IPS-20b (cell line): ENCODE data around the gene ATP13A3.
"Not testable (repeated sequence)": the region's sequence is repeated elsewhere in the genome, so short reads cannot be mapped to it uniquely, and the experiment has no call there.

Experiments used
- H3K27ac ChIP-seq: one replicate; pipeline ENCODE4 v1.5.1; 2013; ENCODE audit warnings: low read length
- H3K27me3 ChIP-seq: 2 replicates; pipeline ENCODE4 v1.6.1; 2013; ENCODE audit warnings: mild to moderate bottlenecking, low read length, inconsistent platforms; ENCODE audit not compliant: insufficient read depth
- H3K36me3 ChIP-seq: 2 replicates; pipeline ENCODE4 v1.6.1; 2013; ENCODE audit warnings: low read depth, mild to moderate bottlenecking, inconsistent platforms, low read length, moderate library complexity; ENCODE audit not compliant: insufficient read depth
- H3K4me1 ChIP-seq: 2 replicates; pipeline ENCODE4 v1.6.1; 2013; ENCODE audit warnings: mild to moderate bottlenecking, control low read depth, inconsistent platforms, low read length, moderate library complexity; ENCODE audit not compliant: insufficient read depth
- H3K4me3 ChIP-seq: 2 replicates; pipeline ENCODE4 v1.5.1; 2013; ENCODE audit warnings: mild to moderate bottlenecking, low read length, inconsistent platforms
- H3K9ac ChIP-seq: 2 replicates; pipeline ENCODE4 v1.6.1; 2013; ENCODE audit warnings: low read depth, mild to moderate bottlenecking, inconsistent platforms, low read length, moderate library complexity
- H3K9me3 ChIP-seq: 2 replicates; pipeline ENCODE4 v1.6.1; 2013; ENCODE audit warnings: mild to moderate bottlenecking, low read depth, low read length, inconsistent platforms; ENCODE audit not compliant: insufficient read depth

Gene ATP13A3

GRCh38 chr3:194486540-194487288 is at the start of gene ATP13A3:
TSS of gene ATP13A3 (minus strand) at chr3:194487002. CDS start at chr3:194462190, 24,812 bp downstream.
- Histone ChIP-seq H3K4me3 (peak within 1 kb of the TSS; percentile 84), H3K27ac (no peak within 1 kb of the TSS), H3K4me1 (peaks cover 5% of the 10 kb centered on the region), H3K27me3 (no peaks in the 10 kb centered on the region), H3K36me3 (peaks cover 10% of the 10 kb centered on the region), H3K9me3 (no peaks in the 10 kb centered on the region), H3K9ac (peak within 1 kb of the TSS; percentile 84)

DNA sequence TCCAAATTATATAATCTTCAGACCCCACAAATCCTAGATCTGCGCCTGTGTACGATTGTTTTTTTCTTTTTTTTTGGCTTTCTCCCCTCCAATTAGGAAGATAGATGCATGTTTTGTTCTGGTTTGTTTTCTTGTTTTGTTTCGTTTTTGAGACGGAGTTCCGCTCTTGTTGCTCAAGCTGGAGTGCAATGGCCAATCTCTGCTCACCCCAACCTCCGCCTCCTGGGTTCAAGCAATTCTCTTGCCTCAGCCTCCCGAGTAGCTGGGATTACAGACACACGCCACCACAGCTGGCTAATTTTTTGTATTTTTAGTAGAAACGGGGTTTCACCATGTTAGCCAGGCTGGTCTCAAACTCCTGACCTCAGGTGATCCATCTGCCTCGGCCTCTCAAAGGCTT is 48.4 kb upstream of the ATP13A3 start:
- not testable (repeated sequence) for H3K27ac ChIP-seq, H3K4me1 ChIP-seq, H3K9ac ChIP-seq, H3K36me3 ChIP-seq, H3K4me3 ChIP-seq, H3K27me3 ChIP-seq
- peaks cover 10% of the 10 kb centered on the region; the same call in 1 of the 2 replicates for H3K9me3 ChIP-seq

GRCh38 chr3:194534243-194534642 is 47.4 kb upstream of the ATP13A3 start:
- H3K36me3 ChIP-seq, result no peaks in the 10 kb centered on the region
- no peak overlapping the region for H3K27ac ChIP-seq
- no peak overlapping the region for H3K9ac ChIP-seq
- H3K4me1 ChIP-seq, result no peaks in the 10 kb centered on the region
- H3K27me3 ChIP-seq, result no peaks in the 10 kb centered on the region
- H3K9me3 ChIP-seq, result peaks cover 10% of the 10 kb centered on the region; the same call in 1 of the 2 replicates
- no peak overlapping the region for H3K4me3 ChIP-seq

DNA sequence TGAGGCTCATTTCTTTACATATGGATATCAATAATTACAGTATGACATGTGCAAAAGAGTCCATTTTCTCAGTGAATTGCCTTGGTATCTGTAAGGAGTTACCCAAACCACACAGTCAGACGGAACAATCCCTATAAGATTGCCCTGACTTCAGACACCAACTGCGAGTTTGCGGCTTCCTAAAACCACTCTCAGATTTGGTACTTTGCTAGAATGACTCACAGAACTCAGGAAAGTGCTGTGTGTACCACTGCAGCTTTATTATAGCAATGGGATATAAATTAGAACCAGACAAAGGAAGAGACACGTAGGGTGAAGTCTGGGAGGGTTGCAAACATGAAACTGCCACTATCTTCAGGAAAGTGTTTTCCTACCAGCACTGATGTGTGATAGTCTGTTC is 45.8 kb upstream of the ATP13A3 start:
- Histone ChIP-seq H3K9ac (no peak overlapping the region), H3K27me3 (no peaks in the 10 kb centered on the region), H3K4me3 (no peak overlapping the region), H3K36me3 (no peaks in the 10 kb centered on the region), H3K4me1 (no peaks in the 10 kb centered on the region), H3K27ac (no peak overlapping the region), H3K9me3 (peaks cover 10% of the 10 kb centered on the region; the same call in 1 of the 2 replicates)

GRCh38 chr3:194527726-194528125 is 40.9 kb upstream of the ATP13A3 start:
- Histone ChIP-seq H3K27ac (no peak overlapping the region), H3K9me3 (no peaks in the 10 kb centered on the region), H3K36me3 (no peaks in the 10 kb centered on the region), H3K4me3 (no peak overlapping the region), H3K27me3 (no peaks in the 10 kb centered on the region), H3K9ac (no peak overlapping the region), H3K4me1 (no peaks in the 10 kb centered on the region)

GRCh38 chr3:194526164-194526563 is 39.4 kb upstream of the ATP13A3 start:
- Histone ChIP-seq H3K4me1 (no peaks in the 10 kb centered on the region), H3K27ac (no peak overlapping the region), H3K36me3 (no peaks in the 10 kb centered on the region), H3K4me3 (no peak overlapping the region), H3K27me3 (no peaks in the 10 kb centered on the region), H3K9me3 (no peaks in the 10 kb centered on the region), H3K9ac (no peak overlapping the region)

DNA sequence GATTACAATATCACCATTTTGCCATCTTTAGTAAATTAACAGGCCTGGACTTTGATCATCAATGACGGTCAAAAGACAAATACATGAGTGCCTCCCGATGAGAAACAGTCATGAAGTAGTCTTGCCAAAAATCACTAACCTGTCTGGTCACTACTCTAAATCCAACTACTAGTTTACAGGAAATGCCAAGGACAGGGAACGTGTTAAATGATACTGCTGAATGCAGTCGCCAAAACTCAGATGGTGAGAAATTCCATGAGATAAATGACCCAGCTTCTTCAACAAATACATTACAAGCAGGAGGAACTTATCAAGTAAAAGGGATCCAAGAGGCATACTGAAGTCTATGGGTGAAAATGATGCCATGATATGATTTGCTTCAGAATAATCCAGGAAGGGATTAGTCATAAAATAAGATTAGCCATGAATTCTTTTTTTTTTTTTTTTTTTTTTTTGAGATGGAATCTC is 35.8 kb upstream of the ATP13A3 start:
- H3K4me3 ChIP-seq, result no peak overlapping the region
- no peaks in the 10 kb centered on the region for H3K4me1 ChIP-seq
- no peak overlapping the region for H3K9ac ChIP-seq
- no peaks in the 10 kb centered on the region for H3K27me3 ChIP-seq
- no peaks in the 10 kb centered on the region for H3K36me3 ChIP-seq
- no peak overlapping the region for H3K27ac ChIP-seq
- no peaks in the 10 kb centered on the region for H3K9me3 ChIP-seq

- no peak overlapping the region for H3K9ac ChIP-seq
- H3K27ac ChIP-seq, result no peak overlapping the region
- H3K27me3 ChIP-seq, result no peaks in the 10 kb centered on the region
- H3K9me3 ChIP-seq, result no peaks in the 10 kb centered on the region
- H3K4me1 ChIP-seq, result no peaks in the 10 kb centered on the region
- no peaks in the 10 kb centered on the region for H3K36me3 ChIP-seq
- H3K4me3 ChIP-seq, result no peak overlapping the region
These were observed 34.9 kb upstream of the ATP13A3 start for GRCh38 chr3:194521510-194522260.

- H3K36me3 ChIP-seq, result not testable (repeated sequence)
These were observed 33.9 kb upstream of the ATP13A3 start for GRCh38 chr3:194520682-194521162.

GRCh38 chr3:194520201-194520600 is 33.4 kb upstream of the ATP13A3 start:
- H3K27ac ChIP-seq, H3K27me3 ChIP-seq, H3K9ac ChIP-seq, H3K36me3 ChIP-seq, H3K4me3 ChIP-seq, H3K4me1 ChIP-seq, H3K9me3 ChIP-seq: not testable (repeated sequence)

More at GRCh38 chr3:194520682-194521162, 33.9 kb upstream of the ATP13A3 start:
- not testable (repeated sequence) for H3K9me3 ChIP-seq, H3K4me3 ChIP-seq, H3K4me1 ChIP-seq, H3K27me3 ChIP-seq, H3K27ac ChIP-seq, H3K9ac ChIP-seq

DNA sequence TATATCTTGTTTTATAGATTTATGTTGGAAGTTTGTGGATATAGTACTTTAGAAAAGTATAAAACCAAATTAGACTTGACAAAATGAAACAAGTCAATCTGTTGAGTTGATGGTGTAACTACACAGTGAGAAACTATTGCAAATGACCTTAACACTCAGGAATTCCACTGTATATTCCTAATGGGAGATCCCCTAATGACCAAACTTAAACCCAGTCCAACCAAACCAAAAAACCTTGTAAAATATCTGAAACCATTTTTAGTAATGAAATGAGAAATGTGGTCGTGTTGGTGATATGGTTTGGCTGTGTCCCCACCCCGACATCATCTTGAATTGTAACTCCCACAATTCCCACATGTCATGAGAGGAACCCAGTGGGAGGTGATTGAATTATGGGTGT is 31.9 kb upstream of the ATP13A3 start:
- no peak overlapping the region for H3K27ac ChIP-seq
- no peaks in the 10 kb centered on the region for H3K9me3 ChIP-seq
- H3K4me3 ChIP-seq, result no peak overlapping the region
- H3K4me1 ChIP-seq, result no peaks in the 10 kb centered on the region
- H3K36me3 ChIP-seq, result no peaks in the 10 kb centered on the region
- H3K27me3 ChIP-seq, result no peaks in the 10 kb centered on the region
- no peak overlapping the region for H3K9ac ChIP-seq

- H3K36me3 ChIP-seq, result no peaks in the 10 kb centered on the region
- no peaks in the 10 kb centered on the region for H3K9me3 ChIP-seq
- no peak overlapping the region for H3K27ac ChIP-seq
- H3K4me3 ChIP-seq, result no peak overlapping the region
- no peaks in the 10 kb centered on the region for H3K27me3 ChIP-seq
- H3K4me1 ChIP-seq, result no peaks in the 10 kb centered on the region
- H3K9ac ChIP-seq, result no peak overlapping the region
These were observed 30.5 kb upstream of the ATP13A3 start for GRCh38 chr3:194517333-194517732.
